ENCODE data around the gene TRDMT1.

GRCh38 chr10:17162828-17163227 lies 38.6 kb downstream of the TRDMT1 start:
- TF ChIP-seq, protein P1, sequence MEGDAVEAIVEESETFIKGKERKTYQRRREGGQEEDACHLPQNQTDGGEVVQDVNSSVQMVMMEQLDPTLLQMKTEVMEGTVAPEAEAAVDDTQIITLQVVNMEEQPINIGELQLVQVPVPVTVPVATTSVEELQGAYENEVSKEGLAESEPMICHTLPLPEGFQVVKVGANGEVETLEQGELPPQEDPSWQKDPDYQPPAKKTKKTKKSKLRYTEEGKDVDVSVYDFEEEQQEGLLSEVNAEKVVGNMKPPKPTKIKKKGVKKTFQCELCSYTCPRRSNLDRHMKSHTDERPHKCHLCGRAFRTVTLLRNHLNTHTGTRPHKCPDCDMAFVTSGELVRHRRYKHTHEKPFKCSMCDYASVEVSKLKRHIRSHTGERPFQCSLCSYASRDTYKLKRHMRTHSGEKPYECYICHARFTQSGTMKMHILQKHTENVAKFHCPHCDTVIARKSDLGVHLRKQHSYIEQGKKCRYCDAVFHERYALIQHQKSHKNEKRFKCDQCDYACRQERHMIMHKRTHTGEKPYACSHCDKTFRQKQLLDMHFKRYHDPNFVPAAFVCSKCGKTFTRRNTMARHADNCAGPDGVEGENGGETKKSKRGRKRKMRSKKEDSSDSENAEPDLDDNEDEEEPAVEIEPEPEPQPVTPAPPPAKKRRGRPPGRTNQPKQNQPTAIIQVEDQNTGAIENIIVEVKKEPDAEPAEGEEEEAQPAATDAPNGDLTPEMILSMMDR (IDR thresholded peaks at IDR 0.05): no peak
- no peak for TF ChIP-seq POLR2A (IDR thresholded peaks at IDR 0.05)

Data from testis (tissue), 2 donors.